ENCODE results near the gene PPFIA4.

The PPFIA4 gene

DNA sequence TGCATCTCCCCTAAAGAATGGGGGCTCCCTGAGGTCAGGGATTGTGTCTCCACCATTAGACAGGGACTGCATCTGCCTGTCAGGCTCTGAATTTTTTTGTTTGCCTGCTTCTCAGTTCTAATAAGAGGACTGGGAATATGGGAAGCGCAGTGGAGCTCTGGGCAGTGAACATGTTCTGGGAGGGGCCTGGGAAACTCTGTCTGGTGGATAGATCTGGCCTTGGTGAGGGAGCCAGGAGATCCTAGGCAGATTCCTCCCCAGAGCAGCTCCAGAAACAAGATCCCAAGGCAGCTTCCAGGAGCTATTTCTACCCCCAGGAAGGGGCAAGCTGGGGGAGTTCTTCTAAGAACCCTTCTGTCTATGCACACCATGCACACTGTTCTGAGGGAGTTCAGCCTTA, 72.2 kb downstream of the PPFIA4 start:
- DNase-seq (ENCODE audit: low read depth in 3 of 3, low spot score in 1 of 3): no peak

DNA sequence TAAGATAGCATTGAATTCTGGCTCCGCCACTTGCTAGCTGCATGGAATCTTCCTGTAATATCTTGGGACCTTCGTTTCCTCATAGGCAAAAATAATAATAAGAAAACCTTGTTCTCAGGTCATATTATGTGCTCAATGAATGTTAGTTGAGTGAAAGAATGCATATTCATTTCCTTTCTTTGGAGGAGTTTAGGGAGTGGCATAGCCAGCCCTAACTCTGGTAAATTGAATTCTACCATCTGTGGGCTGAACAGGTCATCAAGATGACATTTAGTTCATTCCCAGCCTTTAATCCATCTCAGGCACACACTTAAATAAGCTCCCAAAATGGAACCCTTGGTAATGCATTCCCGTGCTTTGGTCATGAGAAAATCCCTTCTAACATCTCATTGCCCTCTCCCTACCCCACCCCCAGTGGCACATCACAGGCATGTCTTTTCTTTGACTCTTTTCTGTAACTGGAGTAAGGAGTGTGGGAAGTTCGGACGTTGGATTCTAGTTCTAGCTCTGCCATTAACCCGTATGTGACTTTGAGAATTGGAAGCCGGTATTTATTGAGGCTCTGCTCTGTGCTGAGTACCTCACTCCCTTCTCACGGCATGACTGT, 72.7 kb downstream of the PPFIA4 start:
- no peak for DNase-seq (ENCODE audit: low read depth in 3 of 3, low spot score in 1 of 3)

DNA sequence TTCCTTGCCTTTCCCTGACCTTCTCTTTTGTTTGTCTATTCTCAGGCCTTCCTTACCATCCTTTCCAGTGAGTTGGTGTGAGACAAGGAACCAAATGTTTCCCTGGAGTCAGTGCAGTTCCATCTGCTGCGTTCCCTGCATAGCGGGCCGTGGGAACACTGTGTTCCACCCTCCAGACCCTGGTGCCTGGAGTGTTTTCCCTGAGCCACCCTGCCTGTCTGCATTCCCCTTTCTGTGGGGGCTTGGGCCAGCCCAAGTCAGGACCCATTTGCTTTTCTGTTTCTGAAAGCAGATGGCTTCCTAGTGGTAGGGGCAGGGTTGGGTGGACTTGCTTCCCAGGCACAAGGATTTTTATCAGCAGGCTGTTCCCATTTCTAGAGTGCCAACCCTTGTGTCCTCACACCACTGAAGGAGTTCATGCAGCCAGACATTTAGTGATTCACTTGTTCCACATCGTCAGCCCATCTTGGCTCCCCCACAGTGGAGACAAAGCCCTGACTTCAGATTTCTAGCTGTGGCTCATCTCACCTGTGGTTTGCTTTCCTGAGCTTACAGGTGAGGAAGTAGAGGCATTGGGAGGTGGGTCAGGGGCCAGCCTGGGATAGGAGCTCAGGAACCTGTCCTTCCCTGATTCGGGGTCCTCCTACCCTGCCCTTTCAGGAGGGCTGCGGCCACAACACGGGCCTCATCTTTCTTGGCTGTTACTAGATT, 73.7 kb downstream of the PPFIA4 start:
- no peak for DNase-seq (ENCODE audit: low read depth in 3 of 3, low spot score in 1 of 3)

DNA sequence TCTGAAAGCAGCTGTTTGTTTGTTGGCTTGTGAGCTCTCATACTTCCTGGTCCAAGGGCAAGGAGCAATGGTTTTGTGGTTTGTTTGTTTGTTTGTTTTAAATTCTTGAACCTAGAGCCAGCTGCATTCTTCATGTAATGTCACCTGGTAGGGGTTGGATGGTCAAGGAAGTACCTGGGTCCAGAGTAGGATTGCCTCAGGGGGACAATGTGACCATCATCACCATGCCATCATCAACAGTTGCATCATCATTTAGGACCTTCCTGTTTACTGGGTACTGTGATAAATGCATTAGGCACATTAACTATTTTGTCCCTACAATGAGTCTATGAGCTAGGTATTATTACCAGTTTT, 74.2 kb downstream of the PPFIA4 start:
- DNase-seq (ENCODE audit: low read depth in 3 of 3, low spot score in 1 of 3): no peak

DNA sequence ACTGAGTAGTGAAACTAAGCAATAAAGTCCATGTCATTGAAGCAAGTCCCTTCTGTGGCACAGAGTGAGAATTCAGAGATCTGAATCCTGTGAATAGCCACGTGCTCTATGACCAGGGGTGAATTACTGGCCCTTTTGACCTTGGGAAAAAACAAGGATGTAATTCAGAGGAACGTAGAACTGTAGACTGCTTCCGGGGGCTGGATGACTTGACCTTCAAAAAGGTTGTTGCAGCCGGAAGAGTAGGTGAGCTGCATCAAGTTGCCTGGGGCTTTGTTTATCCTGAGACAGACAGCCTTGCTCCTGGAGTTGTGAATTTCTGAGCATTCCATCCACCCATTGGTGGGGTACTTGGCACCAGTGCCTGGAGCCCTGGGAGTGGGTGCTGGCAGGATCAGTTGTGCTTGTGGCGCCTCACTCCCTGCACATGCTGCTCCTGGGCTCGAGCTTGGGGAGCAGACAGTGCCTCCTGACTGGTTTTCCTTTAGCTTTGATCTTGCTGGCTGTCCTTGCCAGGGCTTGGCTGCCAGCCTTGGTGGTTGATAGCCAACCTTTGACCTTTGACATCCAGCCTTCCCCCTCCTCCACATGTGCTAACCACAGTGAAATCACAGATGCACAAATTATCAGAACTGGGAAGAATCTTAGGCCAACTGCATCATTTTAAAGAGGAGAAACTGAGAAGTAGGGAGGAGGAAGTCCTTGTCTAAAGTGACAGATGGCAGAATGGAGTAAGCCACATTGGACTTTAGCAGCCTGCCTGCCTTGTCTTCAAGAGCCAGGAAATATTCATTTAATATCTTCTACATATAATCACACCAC, 75.7 kb downstream of the PPFIA4 start:
- DNase-seq (ENCODE audit: low read depth in 3 of 3, low spot score in 1 of 3): no peak

DNA sequence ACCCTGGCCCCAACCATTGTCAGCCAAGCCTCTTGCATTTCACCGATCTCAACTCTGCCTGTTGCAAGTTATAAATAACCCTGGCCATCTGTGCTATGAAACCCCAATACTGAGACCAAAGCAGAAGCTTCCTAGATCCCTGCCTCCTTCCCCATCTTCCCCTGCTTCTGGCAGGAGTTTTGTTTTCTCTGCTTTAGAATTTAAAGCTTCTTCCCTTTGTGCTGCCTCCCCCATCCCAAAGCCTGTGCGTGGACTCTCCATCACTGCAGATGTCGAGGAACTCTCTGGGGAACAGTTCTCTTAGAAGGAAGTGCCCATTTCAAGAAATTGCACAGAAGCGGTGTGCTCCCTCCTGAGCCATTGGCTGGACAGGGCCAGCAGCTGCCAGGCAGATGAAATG, 76.9 kb downstream of the PPFIA4 start:
- no peak for DNase-seq (ENCODE audit: low read depth in 3 of 3, low spot score in 1 of 3)

GRCh38 chr1:203103829-203104495, 77.7 kb downstream of the PPFIA4 start:
- no peak for DNase-seq (ENCODE audit: low read depth in 3 of 3, low spot score in 1 of 3)

DNA sequence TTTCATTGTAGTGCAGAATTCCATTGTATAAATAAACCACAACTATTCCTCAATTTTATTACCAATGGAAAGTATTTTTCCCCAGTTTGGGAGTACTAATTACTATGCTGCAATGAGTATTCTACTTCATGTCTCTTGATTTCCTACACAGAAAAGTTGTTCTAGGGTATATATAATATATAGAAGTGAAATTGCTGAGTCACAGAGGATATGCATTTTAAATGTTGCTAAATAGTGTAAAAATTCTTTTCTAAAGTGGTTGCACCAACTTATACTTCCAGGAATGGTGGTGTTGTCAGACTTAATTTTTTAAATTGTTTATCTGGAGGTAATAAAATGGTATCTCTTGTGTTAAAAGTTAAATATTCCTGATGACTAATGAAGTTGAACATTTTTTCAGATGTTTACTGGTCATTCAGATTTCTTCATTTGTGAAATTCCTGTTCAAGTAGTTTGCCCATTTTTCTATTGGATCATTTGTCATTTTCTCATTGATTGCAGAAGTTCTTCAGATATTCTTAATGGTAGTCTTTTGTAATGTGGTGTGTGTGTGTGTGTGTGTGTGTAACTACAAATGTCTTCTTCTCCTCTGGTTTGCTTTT, 78.6 kb downstream of the PPFIA4 start:
- no peak for DNase-seq (ENCODE audit: low read depth in 3 of 3, low spot score in 1 of 3)

DNA sequence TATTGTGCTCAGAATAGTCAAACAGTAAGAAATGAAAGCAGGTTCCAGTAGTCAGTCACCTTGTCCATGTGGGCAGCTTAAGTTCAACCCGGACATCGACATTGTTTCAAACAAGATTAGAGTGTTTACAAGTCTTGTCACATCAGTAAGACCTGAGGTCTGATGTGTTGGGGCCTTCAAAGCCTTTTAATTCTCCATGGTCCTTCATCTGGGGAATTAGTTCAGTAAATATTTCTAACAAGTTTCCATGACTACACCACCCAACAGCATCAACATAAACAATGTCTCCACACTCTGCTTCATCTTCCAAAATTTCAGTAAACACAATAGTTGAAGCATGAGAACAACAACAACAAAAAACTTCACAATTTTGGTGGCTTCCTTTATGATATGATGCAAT, 86.2 kb downstream of the PPFIA4 start:
- no peak for DNase-seq (ENCODE audit: low read depth in 3 of 3, low spot score in 1 of 3)

- DNase-seq (ENCODE audit: low read depth in 3 of 3, low spot score in 1 of 3): no peak
Measured at GRCh38 chr1:203113308-203113707, 87.0 kb downstream of the PPFIA4 start.

- DNase-seq (ENCODE audit: low read depth in 3 of 3, low spot score in 1 of 3): no peak
Measured at GRCh38 chr1:203114202-203114601, 87.9 kb downstream of the PPFIA4 start.

DNA sequence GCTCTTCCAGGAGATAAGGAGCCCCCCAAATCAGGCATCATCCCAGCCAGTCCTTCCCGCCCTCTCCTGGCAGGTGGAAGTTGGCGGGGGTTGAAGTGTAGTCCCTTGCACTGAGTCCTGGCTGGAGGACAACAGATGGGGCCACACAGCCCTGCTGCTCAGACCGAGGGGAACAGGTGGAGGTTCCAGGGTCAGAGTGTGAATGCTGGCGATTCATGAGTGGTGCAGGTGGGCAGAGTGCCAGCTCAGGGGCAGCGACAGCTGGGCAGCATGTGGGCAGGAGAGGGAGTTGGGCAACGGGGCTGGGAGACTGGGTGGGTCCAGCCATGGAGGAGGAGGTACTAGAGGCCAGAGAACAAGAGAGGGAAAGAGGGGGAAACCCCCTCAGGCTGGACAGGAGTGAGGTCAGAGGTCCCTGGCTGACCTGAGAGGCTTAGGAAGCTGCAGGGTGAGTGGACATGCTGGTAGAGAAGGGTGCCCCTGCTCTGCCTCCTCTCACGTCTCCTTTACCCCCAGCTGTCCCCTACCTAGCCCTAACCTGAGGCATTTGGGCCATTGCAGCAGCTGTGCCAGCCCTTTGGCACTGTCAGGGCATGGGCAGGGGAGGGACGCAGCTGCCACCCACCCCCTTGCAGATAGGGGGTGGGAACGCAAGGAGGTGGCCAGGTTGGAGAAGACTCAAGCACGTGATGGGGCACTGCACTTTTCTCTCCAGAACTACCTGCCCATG, 90.0 kb downstream of the PPFIA4 start:
- no peak for DNase-seq (ENCODE audit: low read depth in 3 of 3, low spot score in 1 of 3)

- DNase-seq (ENCODE audit: low read depth in 3 of 3, low spot score in 1 of 3): no peak
Measured at GRCh38 chr1:203117611-203118575, 91.6 kb downstream of the PPFIA4 start.

DNA sequence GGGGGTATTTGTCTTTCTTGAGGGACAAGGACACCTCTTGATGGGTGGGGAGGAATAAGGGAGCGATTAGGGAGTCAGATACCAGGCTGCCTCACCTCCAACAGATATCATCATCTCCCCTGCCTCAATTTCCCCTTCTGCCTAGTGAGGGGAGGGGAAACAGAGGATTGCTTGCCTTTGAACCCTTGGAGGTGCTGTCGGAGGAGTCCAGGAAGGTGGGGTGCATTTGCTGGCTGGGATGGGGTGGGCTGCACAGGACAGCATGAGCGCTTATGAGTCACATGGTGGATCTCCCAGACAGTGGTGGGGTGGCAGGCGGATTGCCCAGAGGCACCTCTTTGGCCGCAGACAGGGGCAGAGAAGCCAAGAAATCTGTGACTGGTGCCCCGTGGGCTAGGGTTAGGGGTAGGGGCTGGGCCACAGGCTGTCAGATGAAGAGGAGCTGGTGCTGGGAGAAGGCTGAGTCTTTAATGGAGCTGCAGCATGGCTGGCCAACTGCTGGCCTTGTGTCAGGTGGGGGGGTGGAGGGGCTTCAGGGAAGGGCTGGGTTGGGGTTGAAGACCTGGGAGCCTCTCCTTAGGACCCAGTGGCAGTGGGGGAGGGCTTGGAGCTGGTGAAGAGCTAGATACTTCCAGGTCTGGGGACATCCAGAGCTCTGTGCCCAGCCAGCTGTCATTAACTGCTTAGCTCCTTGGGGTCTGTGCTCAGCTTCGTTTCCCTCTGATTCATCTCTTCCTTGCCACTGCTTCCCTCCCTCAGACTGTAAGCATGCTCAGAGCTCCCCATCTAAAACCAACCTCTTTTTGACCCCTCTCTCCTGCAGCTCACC, 94.2 kb downstream of the PPFIA4 start:
- DNase-seq (ENCODE audit: low read depth in 3 of 3, low spot score in 1 of 3): no peak

DNA sequence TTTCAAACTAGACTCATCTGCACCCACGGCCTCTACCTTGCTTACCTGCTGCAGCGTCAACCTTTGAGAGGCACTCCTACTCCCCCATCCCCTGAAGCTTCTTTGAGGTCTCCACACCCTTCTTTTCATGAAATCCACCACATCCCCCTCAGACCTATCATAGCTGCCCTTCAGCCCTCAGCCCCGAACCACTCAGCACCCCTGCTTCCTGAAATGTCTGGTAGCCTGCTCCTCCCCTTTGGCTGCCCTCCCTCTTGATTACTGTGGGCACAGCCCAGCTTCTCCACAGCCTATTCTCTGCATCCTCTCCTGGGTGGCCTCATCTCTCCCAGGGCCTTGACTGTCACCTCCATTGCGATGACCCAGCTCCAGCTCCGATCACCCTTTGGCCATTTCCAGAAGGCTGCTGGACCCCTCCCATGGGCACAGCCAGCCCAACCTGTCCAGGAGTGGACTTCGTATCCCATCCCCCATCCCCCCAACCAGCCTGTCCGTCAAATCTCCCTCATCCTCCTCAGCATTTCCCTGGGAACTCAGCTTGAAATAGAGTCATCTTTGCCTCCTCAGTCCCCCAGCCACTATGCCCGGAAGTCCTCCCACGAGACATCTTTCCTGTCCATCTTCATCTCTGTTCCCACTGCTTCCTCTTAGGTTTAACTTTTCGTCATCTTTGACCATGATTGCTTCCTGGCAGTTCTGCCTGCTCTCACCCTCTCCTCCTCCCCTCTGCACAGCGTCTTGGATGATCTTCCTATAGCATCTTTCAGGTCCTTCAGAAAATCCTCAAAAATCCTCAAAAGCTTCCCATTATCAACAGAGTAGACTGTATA, 95.1 kb downstream of the PPFIA4 start:
- no peak for DNase-seq (ENCODE audit: low read depth in 3 of 3, low spot score in 1 of 3)

- DNase-seq (ENCODE audit: low read depth in 3 of 3, low spot score in 1 of 3): no peak
Measured at GRCh38 chr1:203122159-203122558, 95.9 kb downstream of the PPFIA4 start.

DNA sequence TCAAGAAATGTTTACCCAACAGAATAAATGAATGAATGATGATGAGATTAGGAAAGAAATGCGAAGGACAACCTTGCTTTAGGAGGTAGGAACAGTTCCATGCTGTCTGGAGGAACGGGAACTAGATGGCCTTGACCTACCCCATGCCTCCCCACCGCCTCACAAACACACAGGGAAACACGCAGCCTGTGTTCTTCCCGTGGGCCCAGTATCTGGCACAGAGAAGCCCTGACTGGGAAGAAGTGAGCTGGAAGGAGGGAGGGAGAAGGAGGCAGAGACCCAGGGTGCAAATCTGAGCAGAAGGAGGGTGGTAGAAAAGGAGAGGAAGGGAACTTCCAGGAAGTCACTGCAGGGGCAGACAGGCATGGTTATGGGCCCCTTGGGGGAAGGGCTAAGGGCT, 97.7 kb downstream of the PPFIA4 start:
- DNase-seq (ENCODE audit: low read depth in 3 of 3, low spot score in 1 of 3): no peak

Measured in stimulated activated CD4-positive, alpha-beta T cell treated with anti-CD3 and anti-CD28 coated beads, TNF-alpha, amount 100 ng/mL, for 1 hour (primary cell).